HG03439 (cell line): ENCODE data around the gene CACNA1I.

Experiments
- ATAC-seq: cut with Tn5 transposase; IDR thresholded peaks from one replicate; pipeline ENCODE4 v1.9.1; 2021; ENCODE audit warnings: mild to moderate bottlenecking, moderate library complexity; ENCODE audit not compliant: unreplicated experiment

Gene CACNA1I

GRCh38 chr22:39535357-39535725, 35.2 kb upstream of the CACNA1I start:
- no peak for ATAC-seq

GRCh38 chr22:39535831-39536449, 34.6 kb upstream of the CACNA1I start:
- ATAC-seq, result no peak

- ATAC-seq, result no peak
These were observed 33.8 kb upstream of the CACNA1I start for GRCh38 chr22:39536711-39537110.

- ATAC-seq, result no peak
These were observed 32.6 kb upstream of the CACNA1I start for GRCh38 chr22:39537975-39538374.

- ATAC-seq, result no peak
These were observed 27.5 kb upstream of the CACNA1I start for GRCh38 chr22:39543095-39543494.

GRCh38 chr22:39545386-39546365, 24.9 kb upstream of the CACNA1I start:
- ATAC-seq, result no peak

- ATAC-seq, result no peak
These were observed 23.5 kb upstream of the CACNA1I start for GRCh38 chr22:39546889-39547586.

GRCh38 chr22:39547587-39547947, 23.0 kb upstream of the CACNA1I start:
- ATAC-seq, result no peak

- no peak for ATAC-seq
These were observed 17.1 kb upstream of the CACNA1I start for GRCh38 chr22:39553429-39553828.

- no peak for ATAC-seq
These were observed 16.4 kb upstream of the CACNA1I start for GRCh38 chr22:39554151-39554550.

GRCh38 chr22:39556970-39557841, 13.3 kb upstream of the CACNA1I start:
- no peak for ATAC-seq

- ATAC-seq, result no peak
These were observed 12.3 kb upstream of the CACNA1I start for GRCh38 chr22:39558254-39558727.

- no peak for ATAC-seq
These were observed 11.6 kb upstream of the CACNA1I start for GRCh38 chr22:39558950-39559349.

GRCh38 chr22:39559456-39560105, 11.0 kb upstream of the CACNA1I start:
- no peak for ATAC-seq

GRCh38 chr22:39560127-39560526, 10.4 kb upstream of the CACNA1I start:
- ATAC-seq, result no peak

- ATAC-seq, result no peak
These were observed 7.6 kb upstream of the CACNA1I start for GRCh38 chr22:39562839-39563489.

- ATAC-seq, result no peak
These were observed 6.8 kb upstream of the CACNA1I start for GRCh38 chr22:39563571-39564428.

- no peak for ATAC-seq
These were observed 5.1 kb upstream of the CACNA1I start for GRCh38 chr22:39565414-39565944.
